OCI-LY1 (cell line): ENCODE measurements around the gene SNRPD1.
"Not testable (repeated sequence)": the region's sequence is repeated elsewhere in the genome, so short reads cannot be mapped to it uniquely, and the experiment has no call there.

Experiments
- H2AFZ ChIP-seq: fragments of 200-600 bp; sonication (generic), shearing (Covaris generic); 2 replicates; pipeline ENCODE4 v1.6.0; 2014; ENCODE audit warnings: antibody characterized with exemption, mild to moderate bottlenecking, low read length
- H3F3A ChIP-seq: fragments of 200-600 bp; sonication (generic), shearing (Covaris generic); 2 replicates; pipeline ENCODE4 v1.6.0; 2014; ENCODE audit warnings: mild to moderate bottlenecking, antibody characterized with exemption, low read length, moderate library complexity; ENCODE audit not compliant: insufficient read depth
- H3K27ac ChIP-seq: fragments of 200-600 bp; sonication (generic); 2 replicates; pipeline ENCODE4 v1.5.1; 2014; ENCODE audit warnings: low read length, mixed run types, mild to moderate bottlenecking, low read depth; ENCODE audit not compliant: poor library complexity, severe bottlenecking
- H3K27me3 ChIP-seq: fragments of 200-600 bp; sonication (generic); 2 replicates; pipeline ENCODE4 v1.6.0; 2014; ENCODE audit warnings: antibody characterized with exemption, mild to moderate bottlenecking, low read length, moderate library complexity; ENCODE audit not compliant: insufficient read depth
- H3K36me3 ChIP-seq: fragments of 200-600 bp; sonication (generic); 2 replicates; pipeline ENCODE4 v1.6.1; 2014; ENCODE audit warnings: mild to moderate bottlenecking, antibody characterized with exemption, low read length, moderate library complexity, mixed read lengths; ENCODE audit not compliant: insufficient read depth
- H3K4me1 ChIP-seq: fragments of 200-600 bp; sonication (generic); 2 replicates; pipeline ENCODE4 v1.5.1; 2014; ENCODE audit warnings: mild to moderate bottlenecking, low read length, moderate library complexity; ENCODE audit not compliant: insufficient read depth, severe bottlenecking
- H3K4me2 ChIP-seq: fragments of 200-600 bp; sonication (generic), shearing (Covaris generic); 2 replicates; pipeline ENCODE4 v1.6.1; 2014; ENCODE audit warnings: low read length
- H3K4me3 ChIP-seq: fragments of 200-600 bp; sonication (generic); 2 replicates; pipeline ENCODE4 v1.5.1; 2014; ENCODE audit warnings: low read length, low read depth, mild to moderate bottlenecking, mixed read lengths; ENCODE audit not compliant: poor library complexity, severe bottlenecking
- H3K79me2 ChIP-seq: fragments of 200-600 bp; shearing (Covaris generic); 2 replicates; pipeline ENCODE4 v1.6.1; 2016; ENCODE audit warnings: mixed run types, low read length, mixed read lengths; ENCODE audit not compliant: insufficient read depth
- H3K9ac ChIP-seq: fragments of 200-600 bp; sonication (generic), shearing (Covaris generic); 2 replicates; pipeline ENCODE4 v1.6.1; 2014; ENCODE audit warnings: mild to moderate bottlenecking, low read length, mixed read lengths
- H3K9me2 ChIP-seq: fragments of 200-600 bp; sonication (generic), shearing (Covaris generic); 2 replicates; pipeline ENCODE4 v1.6.1; 2014; ENCODE audit warnings: low read depth, mild to moderate bottlenecking, low read length, mixed read lengths
- H3K9me3 ChIP-seq: fragments of 200-600 bp; shearing (Covaris generic); 2 replicates; pipeline ENCODE4 v1.6.1; 2014; ENCODE audit warnings: low read length, mixed read lengths
- H4K20me1 ChIP-seq: fragments of 200-600 bp; sonication (generic), shearing (Covaris generic); 2 replicates; pipeline ENCODE4 v1.6.0; 2016; ENCODE audit warnings: mild to moderate bottlenecking, low read length; ENCODE audit not compliant: insufficient read depth
- CTCF ChIP-seq: fragments of 200-600 bp; sonication (generic), shearing (Covaris generic); IDR thresholded peaks from 2 replicates; pipeline ENCODE4 v1.5.1; 2017; ENCODE audit warnings: mild to moderate bottlenecking, antibody characterized with exemption, low read length, moderate library complexity, mixed read lengths
- EZH2 ChIP-seq: fragments of 200-600 bp; sonication (generic), shearing (Covaris generic); IDR thresholded peaks from 2 replicates; pipeline ENCODE4 v1.8.0; 2017; ENCODE audit warnings: borderline replicate concordance, mixed run types, mild to moderate bottlenecking, antibody characterized with exemption, low read length, moderate library complexity, mixed read lengths

The SNRPD1 gene

DNA sequence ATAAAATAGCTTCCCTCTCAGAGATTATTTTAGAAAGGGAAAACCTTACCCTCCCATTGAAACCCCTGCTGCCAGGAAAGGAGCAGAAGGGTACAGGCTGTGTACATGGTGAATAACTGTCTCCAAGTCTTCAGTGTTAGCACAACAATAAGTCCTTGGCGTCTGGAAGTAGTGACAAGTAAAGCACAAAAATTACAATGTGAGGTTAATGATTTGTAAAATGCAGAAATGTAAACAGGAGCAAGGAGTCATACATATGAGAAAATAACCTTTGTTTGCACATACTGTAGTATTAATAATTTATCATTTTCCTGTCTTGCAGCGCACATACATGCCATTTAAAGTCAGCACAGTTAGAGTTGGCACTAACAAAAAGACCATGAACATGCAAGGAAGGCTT lies 52.0 kb downstream of the SNRPD1 start:
- Histone ChIP-seq H3K4me2 (no peak overlapping the region), H3K27me3 (no peaks in the 10 kb centered on the region), H3K4me3 (no peak overlapping the region), H3F3A (no peaks in the 10 kb centered on the region), H2AFZ (no peak overlapping the region), H3K9me2 (no peaks in the 10 kb centered on the region), H3K9me3 (no peaks in the 10 kb centered on the region), H4K20me1 (no peaks in the 10 kb centered on the region), H3K9ac (no peak overlapping the region), H3K36me3 (peaks cover 55% of the 10 kb centered on the region), H3K27ac (no peak overlapping the region), H3K4me1 (no peaks in the 10 kb centered on the region), H3K79me2 (no peaks in the 10 kb centered on the region)
- no peak for TF ChIP-seq CTCF
- TF ChIP-seq EZH2: no peak

- Histone ChIP-seq H3K9ac (no peak overlapping the region), H4K20me1 (no peaks in the 10 kb centered on the region), H2AFZ (no peak overlapping the region), H3K36me3 (peaks cover 50% of the 10 kb centered on the region), H3K9me3 (no peaks in the 10 kb centered on the region), H3K9me2 (no peaks in the 10 kb centered on the region), H3K4me3 (no peak overlapping the region), H3K27me3 (no peaks in the 10 kb centered on the region), H3K27ac (no peak overlapping the region), H3K4me2 (no peak overlapping the region), H3K4me1 (no peaks in the 10 kb centered on the region), H3K79me2 (no peaks in the 10 kb centered on the region), H3F3A (no peaks in the 10 kb centered on the region)
- TF ChIP-seq CTCF (no peak), EZH2 (no peak)
These were observed 57.7 kb downstream of the SNRPD1 start for GRCh38 chr18:21669736-21670285.

GRCh38 chr18:21672521-21673267 lies 60.6 kb downstream of the SNRPD1 start:
- H3K9me3 ChIP-seq: no peaks in the 10 kb centered on the region
- no peak overlapping the region for H3K9ac ChIP-seq
- H3K4me2 ChIP-seq: no peak overlapping the region
- no peak overlapping the region for H2AFZ ChIP-seq
- H3K27me3 ChIP-seq: no peaks in the 10 kb centered on the region
- no peaks in the 10 kb centered on the region for H3K9me2 ChIP-seq
- H3K36me3 ChIP-seq: peaks cover 65% of the 10 kb centered on the region
- H3K4me1 ChIP-seq: no peaks in the 10 kb centered on the region
- H3K4me3 ChIP-seq: no peak overlapping the region
- H3K27ac ChIP-seq: no peak overlapping the region
- H4K20me1 ChIP-seq: no peaks in the 10 kb centered on the region
- no peak for TF ChIP-seq CTCF
- no peak for TF ChIP-seq EZH2
- H3K79me2 ChIP-seq: no peaks in the 10 kb centered on the region
- H3F3A ChIP-seq: no peaks in the 10 kb centered on the region

DNA sequence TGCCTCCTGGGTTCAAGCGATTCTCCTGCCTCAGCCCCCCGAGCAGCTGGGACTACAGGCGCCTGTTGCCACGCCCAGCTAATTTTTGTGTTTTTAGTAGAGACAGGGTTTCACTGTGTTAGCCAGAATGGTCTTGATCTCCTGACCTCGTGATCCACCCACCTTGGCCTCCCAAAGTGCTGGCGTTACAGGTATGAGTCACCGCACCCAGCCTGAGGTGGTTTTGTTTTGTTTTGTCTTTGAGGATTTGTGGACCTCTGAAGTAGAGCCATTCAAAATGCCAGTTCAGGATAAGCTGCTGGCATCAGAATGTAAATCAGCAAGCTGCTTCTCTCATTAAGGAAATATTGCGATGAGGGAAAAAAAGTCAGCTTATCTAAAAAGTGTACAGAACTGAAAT lies 63.2 kb downstream of the SNRPD1 start:
- not testable (repeated sequence) for H3K9ac ChIP-seq, H4K20me1 ChIP-seq, H3K4me1 ChIP-seq, H3K79me2 ChIP-seq, H3F3A ChIP-seq, H3K4me3 ChIP-seq, H3K27ac ChIP-seq, H3K9me3 ChIP-seq, H3K27me3 ChIP-seq, H3K4me2 ChIP-seq, H2AFZ ChIP-seq, H3K9me2 ChIP-seq
- peaks cover 80% of the 10 kb centered on the region for H3K36me3 ChIP-seq
